ENCODE results near the gene S100G.
"Not testable (repeated sequence)": the region's sequence is repeated elsewhere in the genome, so short reads cannot be mapped to it uniquely, and the experiment has no call there.

The S100G gene
- 0 reads per million in 9 experiments for total RNA-seq

- H3K36me3 Mint-ChIP-seq (ENCODE audit: insufficient read depth): peaks cover 5% of the 10 kb centered on the region
- H3K27me3 Mint-ChIP-seq: no peaks in the 10 kb centered on the region
- DNase-seq (no peak), ATAC-seq (replicated peaks) (no peak)
- no peak within 1 kb of the TSS for H3K4me3 Mint-ChIP-seq
- no peaks in the 10 kb centered on the region for H3K4me1 Mint-ChIP-seq (ENCODE audit: low read depth in 2 of 2)
- H3K9me3 Mint-ChIP-seq: no peaks in the 10 kb centered on the region
- H3K27ac Mint-ChIP-seq: no peak within 1 kb of the TSS
Observed at GRCh38 chrX:16649858-16650257, at the start of gene S100G. Gene S100G, plus strand, starts transcription at chrX:16650158. Its CDS starts 849 bp downstream, at chrX:16651007.

- H3K27me3 Mint-ChIP-seq: no peaks in the 10 kb centered on the region
- no peak for ATAC-seq (replicated peaks)
- no peaks in the 10 kb centered on the region for H3K4me1 Mint-ChIP-seq (ENCODE audit: low read depth in 2 of 2)
- H3K27ac Mint-ChIP-seq: no peak overlapping the region
- H3K9me3 Mint-ChIP-seq: peaks cover 0 to 2% of the 10 kb centered on the region in 2 donors
- no peak for DNase-seq
- peaks cover 4% of the 10 kb centered on the region for H3K36me3 Mint-ChIP-seq (ENCODE audit: insufficient read depth)
- no peak overlapping the region for H3K4me3 Mint-ChIP-seq
Observed at GRCh38 chrX:16601885-16602284, 48.1 kb upstream of the S100G start.

- not testable (repeated sequence) for ATAC-seq (replicated peaks); H3K4me1 Mint-ChIP-seq (ENCODE audit: low read depth in 2 of 2); DNase-seq; H3K4me3 Mint-ChIP-seq; H3K36me3 Mint-ChIP-seq (ENCODE audit: insufficient read depth); H3K9me3 Mint-ChIP-seq; H3K27me3 Mint-ChIP-seq
- H3K27ac Mint-ChIP-seq: peak overlapping the region in 1 of 2 donors; percentile 62
Observed at GRCh38 chrX:16603235-16603634, 46.7 kb upstream of the S100G start.

DNA sequence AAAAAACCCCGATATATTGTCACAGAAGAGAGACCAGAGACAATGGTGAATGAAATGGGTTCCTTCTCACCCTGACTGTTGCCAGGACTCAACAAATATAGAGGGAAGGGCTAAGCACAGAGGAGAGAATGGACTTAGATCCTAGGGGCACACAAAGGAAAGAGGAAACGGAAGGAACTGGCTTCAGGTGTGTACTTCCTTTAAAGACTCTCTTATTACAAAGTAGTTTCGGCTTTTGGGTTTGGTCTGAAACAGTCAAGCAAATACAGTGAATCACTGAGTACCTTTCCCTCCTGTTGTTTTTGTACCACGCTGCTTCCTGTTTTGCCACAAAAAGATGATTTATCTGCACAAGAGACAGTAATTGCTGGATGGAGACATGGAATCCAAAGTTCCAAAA, 46.1 kb upstream of the S100G start:
- Mint-ChIP-seq H3K4me1 (ENCODE audit: low read depth in 2 of 2) (no peaks in the 10 kb centered on the region), H3K4me3 (peak overlapping the region in 1 of 2 donors; percentile 12), H3K9me3 (no peaks in the 10 kb centered on the region), H3K27ac (peak overlapping the region in 1 of 2 donors; percentile 62), H3K27me3 (no peaks in the 10 kb centered on the region), H3K36me3 (ENCODE audit: insufficient read depth) (peaks cover 4% of the 10 kb centered on the region)
- no peak for ATAC-seq (replicated peaks)
- no peak for DNase-seq

- Mint-ChIP-seq H3K27ac (peak overlapping the region; percentile 22 to 62), H3K27me3 (no peaks in the 10 kb centered on the region), H3K4me3 (no peak overlapping the region), H3K36me3 (ENCODE audit: insufficient read depth) (peaks cover 4% of the 10 kb centered on the region), H3K4me1 (ENCODE audit: low read depth in 2 of 2) (no peaks in the 10 kb centered on the region), H3K9me3 (no peaks in the 10 kb centered on the region)
- DNase-seq: no peak
- no peak for ATAC-seq (replicated peaks)
Observed at GRCh38 chrX:16604337-16604736, 45.6 kb upstream of the S100G start.

DNA sequence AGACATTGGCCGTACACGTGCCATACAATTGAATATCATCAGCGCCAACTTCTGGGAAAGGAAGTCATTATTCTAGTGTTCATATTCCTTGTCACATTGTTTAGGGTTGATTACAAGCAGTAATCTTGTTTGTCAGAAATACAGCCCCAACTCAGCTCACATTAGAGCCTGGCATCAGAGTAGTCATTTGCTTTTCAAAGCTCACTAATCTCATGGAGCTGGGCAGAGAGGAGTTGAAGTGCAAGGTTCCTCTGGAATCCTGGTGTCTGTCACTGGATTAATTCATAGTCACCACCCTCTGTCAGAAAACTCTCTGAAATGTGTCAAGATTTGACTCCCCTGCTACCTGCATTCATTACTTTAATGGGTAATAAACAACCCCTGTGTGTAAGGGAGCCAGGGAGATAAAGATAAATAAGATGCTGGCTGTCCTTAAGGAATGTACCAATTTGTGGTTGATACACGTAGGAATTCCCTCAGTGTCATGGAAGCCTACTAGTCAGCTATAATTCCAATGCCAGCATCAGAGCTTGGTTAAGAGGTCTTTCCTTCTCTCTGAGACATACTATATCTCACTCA, 43.7 kb upstream of the S100G start:
- no peaks in the 10 kb centered on the region for H3K4me1 Mint-ChIP-seq (ENCODE audit: low read depth in 2 of 2)

GRCh38 chrX:16610121-16610621, 39.8 kb upstream of the S100G start:
- Mint-ChIP-seq H3K27me3 (no peaks in the 10 kb centered on the region), H3K4me1 (ENCODE audit: low read depth in 2 of 2) (no peaks in the 10 kb centered on the region), H3K27ac (no peak overlapping the region), H3K9me3 (no peaks in the 10 kb centered on the region), H3K36me3 (ENCODE audit: insufficient read depth) (peaks cover 4% of the 10 kb centered on the region), H3K4me3 (no peak overlapping the region)
- ATAC-seq (replicated peaks) (no peak), DNase-seq (no peak)

More for the DNA sequence above, 43.7 kb upstream of the S100G start:
- Mint-ChIP-seq H3K27ac (no peak overlapping the region), H3K4me3 (no peak overlapping the region), H3K9me3 (no peaks in the 10 kb centered on the region), H3K36me3 (ENCODE audit: insufficient read depth) (peaks cover 4% of the 10 kb centered on the region), H3K27me3 (no peaks in the 10 kb centered on the region)
- ATAC-seq (replicated peaks) (no peak), DNase-seq (no peak)

DNA sequence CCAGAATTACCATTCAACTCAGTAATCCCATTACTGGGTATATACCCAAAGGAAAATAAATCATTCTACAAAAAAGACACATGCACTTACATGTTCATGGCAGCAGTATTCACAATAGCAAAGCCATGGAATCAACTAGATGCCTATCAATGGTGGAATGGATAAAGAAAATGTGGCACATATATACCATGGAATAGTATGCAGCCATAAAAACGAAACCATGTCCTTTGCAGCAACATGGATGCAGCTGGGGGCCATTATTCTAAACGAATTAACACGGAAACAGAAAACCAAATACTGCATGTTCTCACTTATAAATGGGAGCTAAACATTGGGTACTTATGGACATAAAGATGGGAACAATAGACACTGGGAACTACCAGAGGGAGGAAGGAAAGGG, 39.3 kb upstream of the S100G start:
- not testable (repeated sequence) for H3K27ac Mint-ChIP-seq; H3K27me3 Mint-ChIP-seq; H3K4me1 Mint-ChIP-seq (ENCODE audit: low read depth in 2 of 2); H3K9me3 Mint-ChIP-seq; H3K4me3 Mint-ChIP-seq; DNase-seq; H3K36me3 Mint-ChIP-seq (ENCODE audit: insufficient read depth); ATAC-seq (replicated peaks)

DNA sequence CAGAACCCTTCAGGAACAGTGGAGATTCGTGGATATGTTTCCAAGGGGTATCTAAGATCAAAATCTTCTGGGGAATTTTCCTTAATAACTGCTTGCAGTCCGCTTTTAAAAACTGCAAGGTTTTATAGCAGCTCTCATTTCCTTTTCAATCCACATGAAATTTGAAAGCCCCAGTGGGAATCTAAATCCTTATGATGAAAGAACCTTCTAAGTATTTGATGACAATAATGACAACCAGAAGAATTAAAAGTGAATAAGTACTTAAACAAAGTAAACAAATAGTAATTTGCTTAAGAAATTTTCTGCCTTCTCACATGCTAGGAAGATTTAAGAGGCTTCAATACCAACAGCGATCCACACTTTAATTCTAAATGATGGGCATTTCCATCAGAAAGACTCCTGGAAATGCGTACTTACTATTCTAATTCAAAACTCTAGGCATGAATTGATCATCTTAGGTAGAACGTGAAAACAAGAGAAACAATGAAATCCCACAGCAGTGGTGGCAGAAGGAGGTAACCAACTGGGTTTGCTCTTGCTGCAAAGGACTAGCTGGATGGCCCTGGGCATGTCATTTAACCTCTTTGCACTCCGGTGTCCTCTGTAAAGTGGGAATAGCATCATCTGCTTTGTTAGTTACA, 37.6 kb upstream of the S100G start:
- Mint-ChIP-seq H3K4me1 (ENCODE audit: low read depth in 2 of 2) (no peaks in the 10 kb centered on the region), H3K27me3 (no peaks in the 10 kb centered on the region), H3K27ac (no peak overlapping the region), H3K9me3 (no peaks in the 10 kb centered on the region), H3K36me3 (ENCODE audit: insufficient read depth) (peaks cover 4% of the 10 kb centered on the region), H3K4me3 (no peak overlapping the region)
- DNase-seq (no peak), ATAC-seq (replicated peaks) (no peak)

DNA sequence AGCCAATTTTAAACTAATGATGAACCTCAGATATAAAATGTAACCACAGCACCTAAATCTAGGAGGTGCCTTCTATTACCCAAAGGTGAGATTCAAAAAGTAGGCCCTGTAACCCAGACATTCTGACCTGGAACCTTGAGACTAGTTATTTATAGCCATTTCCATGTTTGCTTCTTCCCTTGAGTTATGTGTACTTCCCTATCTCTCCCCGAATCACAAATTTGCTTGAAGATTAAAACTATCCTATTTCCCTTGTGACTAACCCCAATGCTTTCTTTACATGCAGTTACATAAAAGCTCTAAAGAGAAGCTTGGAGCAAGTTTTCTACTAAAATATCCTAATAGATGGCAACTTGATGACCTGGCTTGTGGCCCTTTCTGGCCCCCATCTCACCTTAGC, 32.6 kb upstream of the S100G start:
- DNase-seq (no peak), ATAC-seq (replicated peaks) (no peak)
- no peaks in the 10 kb centered on the region for H3K4me1 Mint-ChIP-seq (ENCODE audit: low read depth in 2 of 2)
- H3K36me3 Mint-ChIP-seq (ENCODE audit: insufficient read depth): peaks cover 4% of the 10 kb centered on the region
- H3K27ac Mint-ChIP-seq: no peak overlapping the region
- H3K27me3 Mint-ChIP-seq: no peaks in the 10 kb centered on the region
- no peaks in the 10 kb centered on the region for H3K9me3 Mint-ChIP-seq
- no peak overlapping the region for H3K4me3 Mint-ChIP-seq

- ATAC-seq (replicated peaks) (no peak), DNase-seq (no peak)
- no peak overlapping the region for H3K4me3 Mint-ChIP-seq
- H3K4me1 Mint-ChIP-seq (ENCODE audit: low read depth in 2 of 2): no peaks in the 10 kb centered on the region
- H3K27ac Mint-ChIP-seq: no peak overlapping the region
- H3K9me3 Mint-ChIP-seq: no peaks in the 10 kb centered on the region
- no peaks in the 10 kb centered on the region for H3K27me3 Mint-ChIP-seq
- H3K36me3 Mint-ChIP-seq (ENCODE audit: insufficient read depth): peaks cover 4% of the 10 kb centered on the region
Observed at GRCh38 chrX:16618422-16618821, 31.5 kb upstream of the S100G start.

DNA sequence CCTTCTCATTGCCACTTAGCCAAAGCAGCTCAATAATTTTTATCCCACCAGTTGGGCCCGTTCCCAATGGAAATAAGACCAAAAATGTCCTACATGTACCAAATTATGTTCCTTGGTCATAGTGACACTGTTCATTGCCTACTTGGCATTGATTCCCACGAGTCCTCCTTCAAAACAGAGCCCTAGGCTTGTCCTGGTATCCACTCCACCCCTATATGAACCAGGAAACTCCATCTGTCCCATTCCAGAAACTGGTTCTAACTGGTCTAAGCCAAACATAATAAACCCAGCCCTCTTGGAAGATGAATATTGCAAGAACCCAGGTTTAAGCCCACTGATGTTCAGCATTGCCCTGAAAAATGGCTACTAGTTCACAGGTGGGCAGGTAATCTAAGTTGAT, 30.9 kb upstream of the S100G start:
- no peak overlapping the region for H3K4me3 Mint-ChIP-seq
- no peaks in the 10 kb centered on the region for H3K9me3 Mint-ChIP-seq
- no peak for ATAC-seq (replicated peaks)
- DNase-seq: no peak
- H3K27me3 Mint-ChIP-seq: no peaks in the 10 kb centered on the region
- H3K4me1 Mint-ChIP-seq (ENCODE audit: low read depth in 2 of 2): no peaks in the 10 kb centered on the region
- no peak overlapping the region for H3K27ac Mint-ChIP-seq
- peaks cover 3% of the 10 kb centered on the region for H3K36me3 Mint-ChIP-seq (ENCODE audit: insufficient read depth)

- not testable (repeated sequence) for ATAC-seq (replicated peaks); H3K4me1 Mint-ChIP-seq (ENCODE audit: low read depth in 2 of 2); H3K27me3 Mint-ChIP-seq; DNase-seq; H3K4me3 Mint-ChIP-seq; H3K9me3 Mint-ChIP-seq; H3K36me3 Mint-ChIP-seq (ENCODE audit: insufficient read depth); H3K27ac Mint-ChIP-seq
Observed at GRCh38 chrX:16628511-16628910, 21.4 kb upstream of the S100G start.

DNA sequence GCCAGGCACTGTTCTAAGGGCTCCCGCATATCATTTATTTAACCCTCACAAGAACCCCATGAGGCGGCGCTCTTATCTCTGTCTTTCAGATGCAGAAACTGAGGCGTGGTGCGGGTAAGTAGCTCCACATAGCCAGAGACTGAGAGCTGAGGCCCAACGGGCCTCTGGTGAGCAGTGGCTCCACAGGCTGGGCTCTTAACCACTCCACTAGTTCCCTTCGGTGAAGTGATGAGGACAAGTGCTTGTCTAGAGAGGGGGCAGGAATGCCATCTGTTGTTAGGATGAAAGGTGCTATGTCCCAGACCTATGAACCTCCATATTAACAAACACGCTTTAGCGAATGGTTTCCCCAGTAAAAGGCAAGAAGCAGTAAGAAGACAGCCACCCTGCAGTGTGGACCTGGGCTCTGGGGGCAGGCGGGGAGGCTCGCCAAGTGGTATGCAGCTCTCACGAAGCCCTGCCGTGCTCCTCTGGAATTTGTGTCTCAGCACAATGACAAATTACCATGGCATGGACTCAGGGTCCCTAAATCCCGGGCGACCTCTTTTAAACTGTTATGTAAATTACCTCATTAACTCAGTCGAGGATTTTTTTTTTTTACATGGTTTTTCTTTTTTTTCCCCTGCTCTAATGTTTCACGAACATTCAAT, 20.9 kb upstream of the S100G start:
- H3K36me3 Mint-ChIP-seq (ENCODE audit: insufficient read depth): peaks cover 8% of the 10 kb centered on the region

More for the DNA sequence above, 20.9 kb upstream of the S100G start:
- Mint-ChIP-seq H3K4me1 (ENCODE audit: low read depth in 2 of 2) (no peaks in the 10 kb centered on the region), H3K4me3 (no peak overlapping the region), H3K9me3 (no peaks in the 10 kb centered on the region), H3K27me3 (no peaks in the 10 kb centered on the region), H3K27ac (no peak overlapping the region)
- ATAC-seq (replicated peaks) (no peak), DNase-seq (no peak)
